ENCODE data around the gene FRA10AC1. TPM values are rescaled to one million over a fixed set of nuclear protein-coding genes. Genes with fewer than 3 reads are reported as not detected.
"Not testable (repeated sequence)": the region's sequence is repeated elsewhere in the genome, so short reads cannot be mapped to it uniquely, and the experiment has no call there.

FRA10AC1 gene
- total RNA-seq, 1 donor from 2014 or later, result 16.6 TPM

DNA sequence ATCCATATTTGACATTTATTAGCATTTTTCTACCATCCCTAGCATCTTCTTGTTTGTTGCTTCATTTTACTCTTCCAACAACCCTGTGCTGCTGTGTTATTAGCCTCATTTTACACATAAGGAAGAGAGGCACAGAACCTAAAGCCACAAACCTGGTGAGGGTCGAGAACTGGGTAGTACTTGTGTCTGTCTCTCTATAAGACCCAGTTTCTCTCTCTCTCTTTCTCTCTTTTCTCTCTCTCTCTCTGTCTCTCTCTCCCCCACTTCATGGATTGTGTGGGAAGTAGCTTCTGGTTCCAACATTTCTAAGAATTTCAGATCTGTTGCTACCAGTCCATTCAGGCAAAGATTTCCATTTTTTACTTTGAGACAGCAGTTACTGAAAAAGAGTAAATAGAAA, 1.4 kb upstream of the FRA10AC1 start:
- no peak for DNase-seq (ENCODE audit: low spot score)

DNA sequence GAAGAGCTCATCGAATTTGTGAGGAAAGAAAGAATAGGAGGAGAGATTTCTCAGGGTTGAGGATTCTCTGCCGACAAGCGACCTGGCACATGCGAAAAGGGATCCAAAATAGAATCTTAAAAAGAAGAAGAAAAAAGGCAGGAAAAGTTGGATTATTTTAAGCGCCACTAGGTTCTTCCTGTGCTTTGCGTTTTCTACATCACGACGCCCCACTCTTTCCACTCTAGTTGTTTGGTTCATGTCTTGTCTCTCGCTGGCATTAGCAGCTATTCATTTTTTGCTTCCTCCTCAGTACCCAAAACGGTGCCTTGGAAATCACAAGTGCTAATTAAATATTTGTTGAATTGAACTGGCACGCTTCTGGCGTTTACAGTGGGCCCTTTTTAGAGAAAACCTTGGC, 674 bp upstream of the FRA10AC1 start:
- DNase-seq (ENCODE audit: low spot score), result peak; percentile 36

GRCh38 chr10:93701866-93702209, 554 bp downstream of the FRA10AC1 start:
- no peak for DNase-seq (ENCODE audit: low spot score)

DNA sequence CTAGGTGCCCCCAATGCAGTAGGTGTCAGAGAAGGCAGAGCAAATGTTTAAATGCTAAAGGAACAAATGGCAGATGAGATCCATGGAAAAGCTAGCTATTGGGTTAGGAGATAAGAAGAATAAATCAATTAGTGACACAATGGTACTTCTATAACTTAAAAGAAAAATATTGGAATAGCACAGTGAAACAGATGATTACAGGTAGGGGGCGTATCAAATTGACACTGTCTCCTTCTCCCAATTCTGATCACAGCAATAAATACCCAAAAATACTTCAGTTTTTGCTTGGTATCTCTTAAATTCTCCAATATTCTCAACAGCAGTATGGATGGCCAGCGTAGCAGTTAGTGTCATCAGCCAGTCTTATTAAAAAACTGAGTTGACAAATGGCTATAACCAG, 5.2 kb downstream of the FRA10AC1 start:
- no peak for DNase-seq (ENCODE audit: low spot score)

DNA sequence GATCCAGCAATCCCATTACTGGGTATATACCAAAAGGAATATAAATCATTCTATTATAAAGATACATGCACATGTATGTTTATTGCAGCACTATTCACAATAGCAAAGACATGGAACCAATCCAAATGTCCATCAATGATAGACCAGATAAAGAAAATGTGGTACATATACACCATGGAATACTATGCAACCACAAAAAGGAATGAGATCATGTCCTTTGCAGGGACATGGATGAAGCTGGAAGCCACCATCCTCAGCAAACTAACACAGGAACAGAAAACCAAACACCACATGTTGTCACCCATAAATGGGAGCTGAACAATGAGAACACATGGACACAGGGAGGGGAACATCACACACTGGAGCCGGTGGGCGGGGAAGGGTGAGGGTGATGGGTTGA, 5.8 kb downstream of the FRA10AC1 start:
- not testable (repeated sequence) for DNase-seq (ENCODE audit: low spot score)

- no peak for DNase-seq (ENCODE audit: low spot score)
Measured at GRCh38 chr10:93695740-93696139, 6.7 kb downstream of the FRA10AC1 start.

DNA sequence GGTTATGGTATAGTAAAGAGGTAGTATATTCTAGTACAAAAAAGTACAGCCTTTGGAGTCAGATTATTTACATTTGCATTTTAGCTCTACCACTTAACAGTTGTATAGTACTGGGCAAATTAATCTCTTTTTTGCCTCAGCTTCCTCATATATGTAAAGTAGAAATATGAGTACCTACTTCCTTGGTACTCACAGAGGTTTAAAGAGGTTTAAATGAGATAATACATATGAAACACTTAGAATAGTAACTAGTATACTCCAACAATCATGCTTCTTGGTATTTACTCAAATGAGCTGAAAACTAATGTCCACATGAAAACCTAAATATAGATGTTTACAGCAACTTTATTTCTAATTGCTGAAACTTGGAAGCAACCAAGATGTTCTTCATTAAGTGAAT, 14.7 kb downstream of the FRA10AC1 start:
- DNase-seq (ENCODE audit: low spot score), result no peak

GRCh38 chr10:93680412-93681047, 21.9 kb downstream of the FRA10AC1 start:
- DNase-seq (ENCODE audit: low spot score), result peak; percentile 61

- no peak for DNase-seq (ENCODE audit: low spot score)
Measured at GRCh38 chr10:93678805-93679587, 23.4 kb downstream of the FRA10AC1 start.

- no peak for DNase-seq (ENCODE audit: low spot score)
Measured at GRCh38 chr10:93678386-93678785, 24.0 kb downstream of the FRA10AC1 start.

DNA sequence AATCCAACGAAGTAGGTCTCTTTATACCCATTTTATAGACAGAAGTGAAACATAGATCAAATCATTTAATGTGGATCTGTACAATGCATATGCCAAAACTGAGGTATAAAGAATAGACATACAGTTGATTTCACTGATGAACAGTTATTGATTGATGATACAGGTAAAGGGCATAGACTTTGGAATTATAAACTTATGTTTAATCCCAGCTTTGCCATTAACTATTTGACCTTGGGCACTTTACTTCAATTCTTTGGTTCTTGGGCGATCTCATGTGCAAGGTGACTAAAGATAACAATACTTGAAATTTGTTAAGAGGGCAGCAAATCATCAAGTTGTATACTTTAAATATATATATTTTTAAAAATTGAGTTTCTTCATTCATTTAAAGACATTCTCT, 28.6 kb downstream of the FRA10AC1 start:
- no peak for DNase-seq (ENCODE audit: low spot score)

DNA sequence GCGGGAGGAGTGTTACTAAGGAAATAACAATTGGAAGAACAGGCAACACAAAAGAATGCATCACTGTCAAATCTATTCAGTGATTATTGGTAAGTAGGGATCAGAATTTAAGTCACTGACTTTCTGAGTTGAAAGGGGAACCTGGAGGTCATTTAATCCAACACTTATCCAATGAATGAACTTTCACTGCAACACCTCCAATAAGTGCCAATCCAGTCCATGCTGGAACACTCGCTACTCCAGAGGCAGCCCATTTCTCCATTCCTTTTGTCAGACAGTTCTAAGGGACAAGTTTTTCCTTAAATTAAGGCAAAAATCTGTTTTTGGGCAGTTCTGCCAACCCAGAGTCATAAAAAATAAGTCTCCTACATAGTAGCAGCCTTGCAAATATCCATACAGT, 29.5 kb downstream of the FRA10AC1 start:
- no peak for DNase-seq (ENCODE audit: low spot score)

GRCh38 chr10:93672022-93672678, 30.2 kb downstream of the FRA10AC1 start:
- no peak for DNase-seq (ENCODE audit: low spot score)

DNA sequence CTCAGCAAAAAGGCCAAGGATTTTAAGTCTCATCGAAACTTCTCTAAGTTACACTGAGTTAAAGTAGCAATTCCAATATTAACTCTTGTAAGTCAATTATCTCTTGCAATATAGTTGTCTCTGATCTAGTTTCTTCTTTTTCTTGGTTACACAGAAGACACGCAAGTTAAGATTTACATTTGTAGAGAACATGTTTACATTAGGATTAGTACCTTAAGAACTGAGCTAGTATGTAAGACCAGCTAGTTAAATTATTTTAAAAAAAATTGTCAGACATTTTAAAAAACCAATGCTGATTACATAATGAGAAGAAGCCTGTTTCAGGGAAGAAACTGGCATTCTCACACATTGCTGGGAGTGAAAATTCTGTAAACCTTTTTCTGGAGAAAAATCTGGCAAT, 31.4 kb downstream of the FRA10AC1 start:
- no peak for DNase-seq (ENCODE audit: low spot score)

DNA sequence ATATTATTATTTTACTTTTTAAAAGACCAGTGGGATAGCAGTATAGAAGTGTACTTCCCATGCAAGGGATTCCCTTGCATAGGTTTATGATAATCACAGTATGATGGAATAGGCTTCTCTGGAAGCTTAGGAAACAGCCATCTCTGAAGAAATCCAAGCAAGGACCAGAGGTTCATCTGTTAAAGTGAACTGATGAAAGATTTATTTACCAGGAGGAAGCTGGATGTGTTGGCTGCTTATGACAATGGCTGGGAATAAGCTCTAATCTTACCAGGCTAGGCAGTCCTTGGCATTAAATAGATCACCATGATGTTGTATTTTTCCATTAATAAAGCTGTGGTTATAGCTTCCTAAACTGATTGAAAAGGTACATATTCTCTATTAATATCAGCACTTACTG, 32.0 kb downstream of the FRA10AC1 start:
- DNase-seq (ENCODE audit: low spot score), result no peak

- no peak for DNase-seq (ENCODE audit: low spot score)
Measured at GRCh38 chr10:93667795-93668194, 34.6 kb downstream of the FRA10AC1 start.

- no peak for DNase-seq (ENCODE audit: low spot score)
Measured at GRCh38 chr10:93666030-93666429, 36.4 kb downstream of the FRA10AC1 start.

DNA sequence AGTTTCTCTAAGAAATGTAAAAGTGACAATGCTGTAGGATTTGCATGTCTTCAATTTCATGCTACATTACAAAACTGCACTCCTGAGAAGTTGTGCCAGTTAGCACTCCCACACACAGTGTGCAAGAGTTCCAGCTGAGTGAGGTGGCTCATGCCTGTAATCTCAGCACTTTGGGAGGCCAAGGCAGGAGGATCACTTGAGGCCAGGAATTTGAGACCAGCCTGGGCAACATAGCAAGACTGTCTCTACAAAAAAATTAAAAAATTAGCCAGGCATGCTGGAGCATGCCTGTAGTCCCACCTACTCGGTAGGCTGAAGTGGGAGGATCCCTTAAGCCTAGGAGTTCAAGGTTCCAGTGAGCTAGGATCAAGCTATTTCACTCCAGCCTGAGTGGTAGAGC, 44.6 kb downstream of the FRA10AC1 start:
- DNase-seq (ENCODE audit: low spot score), result no peak

GRCh38 chr10:93656155-93656554, 46.2 kb downstream of the FRA10AC1 start:
- no peak for DNase-seq (ENCODE audit: low spot score)

DNA sequence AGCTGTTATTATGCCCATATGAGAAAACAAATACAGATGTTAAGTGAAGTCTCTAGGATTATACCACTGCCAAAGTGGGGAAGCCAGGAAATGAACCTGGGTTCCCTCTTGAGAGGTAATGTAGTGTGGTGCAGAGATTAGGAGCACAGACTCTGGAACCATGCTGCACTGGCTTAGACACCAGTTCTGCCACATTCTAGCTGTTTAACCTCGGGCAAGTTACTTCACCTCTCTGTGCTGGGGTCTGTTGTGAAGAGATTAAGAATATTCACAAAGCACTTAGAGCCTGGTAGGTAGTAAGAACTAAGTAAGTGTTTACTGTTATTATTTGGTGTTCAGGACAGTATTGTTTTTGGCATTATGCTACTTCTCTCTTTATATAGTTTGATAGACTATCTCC, 48.2 kb downstream of the FRA10AC1 start:
- no peak for DNase-seq (ENCODE audit: low spot score)

DNA sequence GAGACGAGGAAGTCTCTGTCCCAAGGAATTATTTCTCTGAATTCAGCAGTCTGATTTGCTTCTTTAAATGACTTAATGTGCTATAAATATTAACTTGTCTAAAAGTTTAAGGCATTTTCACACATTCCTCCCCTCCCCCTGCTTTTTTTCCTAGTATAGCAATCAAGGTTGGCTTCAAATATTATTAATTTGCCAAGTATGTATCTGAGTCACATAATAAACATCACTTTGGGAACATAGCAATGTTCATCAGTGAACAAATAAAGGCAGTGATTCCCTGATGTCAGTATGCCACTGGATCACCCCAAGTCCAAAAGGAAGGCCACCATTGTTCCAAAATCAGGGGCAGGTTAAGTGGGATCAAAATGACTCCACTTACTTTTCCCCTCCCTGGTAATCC, 49.5 kb downstream of the FRA10AC1 start:
- no peak for DNase-seq (ENCODE audit: low spot score)

DNA sequence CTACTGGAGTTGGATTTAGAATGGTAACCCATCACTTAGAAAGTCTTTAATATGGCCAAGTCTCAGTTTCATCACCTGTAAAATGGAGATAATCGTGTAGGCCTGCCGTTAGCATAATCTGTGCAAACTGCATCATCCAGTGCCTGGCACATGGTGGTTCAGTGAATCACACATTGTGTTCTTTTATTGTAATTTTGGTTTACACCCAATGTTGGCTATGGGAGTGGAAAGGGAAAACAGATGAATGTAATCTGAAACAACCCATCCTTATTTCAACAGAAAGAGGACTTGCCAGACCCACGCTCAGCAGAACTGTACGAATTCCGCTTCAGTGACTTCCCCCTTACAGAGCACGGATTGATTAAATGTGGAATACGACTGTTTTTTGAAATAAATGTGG, 62.6 kb downstream of the FRA10AC1 start:
- no peak for DNase-seq (ENCODE audit: low spot score)

All from umbilical cord (tissue), 2 donors.